ENCODE results near the gene SEPTIN2.
"Not testable (repeated sequence)": the region's sequence is repeated elsewhere in the genome, so short reads cannot be mapped to it uniquely, and the experiment has no call there.

SEPTIN2 gene

DNA sequence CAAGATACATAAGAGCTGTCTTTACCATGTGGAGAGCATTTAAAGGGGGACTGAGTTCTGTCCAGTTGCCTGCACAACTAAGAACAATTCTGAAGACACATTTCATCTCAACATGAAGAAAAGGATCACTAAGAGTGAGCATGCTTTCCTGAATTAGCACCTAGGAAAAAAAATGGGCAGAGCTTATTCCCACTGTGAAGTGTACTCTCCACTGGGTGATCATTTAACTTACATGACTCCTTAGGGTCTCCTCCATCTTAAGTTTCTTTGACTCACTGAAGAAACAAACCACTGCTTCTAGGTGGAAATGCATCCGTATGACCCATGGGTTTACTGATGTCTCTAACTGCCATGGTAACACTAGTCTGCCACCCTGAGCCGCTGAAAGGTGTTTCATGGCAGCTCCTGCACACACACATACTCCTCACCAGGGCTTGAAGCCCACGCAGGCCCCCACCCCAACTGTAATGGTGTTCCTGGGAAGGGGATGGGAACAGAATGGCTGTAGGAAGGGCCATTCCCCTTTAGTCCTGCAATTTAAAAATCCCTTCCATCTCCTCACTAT lies 27.3 kb upstream of the SEPTIN2 start:
- DNase-seq (ENCODE audit: low spot score) = no peak

DNA sequence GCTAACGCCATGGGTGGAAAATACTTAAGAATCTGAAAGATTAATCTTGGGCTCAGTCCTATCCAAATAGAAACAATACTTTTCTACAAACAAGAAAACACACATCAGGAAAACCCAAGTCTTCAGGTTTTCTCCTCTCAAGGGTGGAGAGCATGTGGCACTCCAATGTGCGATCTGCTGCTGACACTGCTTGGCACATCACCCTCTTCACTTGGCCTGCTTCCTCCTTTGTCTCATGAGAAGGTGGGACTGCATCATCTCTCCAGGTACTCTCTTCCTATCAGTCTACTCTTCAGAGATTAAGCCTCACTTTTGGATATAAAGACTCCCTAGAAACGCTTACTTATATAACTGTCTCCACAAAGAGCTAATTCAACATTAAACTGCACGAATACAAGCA lies 26.7 kb upstream of the SEPTIN2 start:
- DNase-seq (ENCODE audit: low spot score) = no peak

DNA sequence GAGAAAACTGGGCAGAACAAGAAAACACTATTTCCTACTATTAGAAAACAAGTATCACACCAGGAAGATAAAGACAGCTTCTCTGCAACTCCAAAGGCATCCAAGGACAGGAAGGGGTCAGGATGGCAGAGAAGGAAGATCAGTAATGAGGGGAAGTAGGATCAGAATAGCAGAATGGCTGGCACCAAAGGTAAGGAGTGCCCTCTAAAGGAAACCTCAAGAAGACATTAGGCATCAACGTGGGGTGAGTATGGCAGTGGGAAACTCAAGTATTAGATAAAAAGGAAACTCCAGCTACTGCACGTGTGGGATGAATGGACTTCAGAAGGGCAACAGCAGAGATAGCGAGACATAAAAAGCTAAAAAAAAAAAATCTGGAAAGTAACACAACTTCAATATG lies 26.1 kb upstream of the SEPTIN2 start:
- no peak for DNase-seq (ENCODE audit: low spot score)

DNA sequence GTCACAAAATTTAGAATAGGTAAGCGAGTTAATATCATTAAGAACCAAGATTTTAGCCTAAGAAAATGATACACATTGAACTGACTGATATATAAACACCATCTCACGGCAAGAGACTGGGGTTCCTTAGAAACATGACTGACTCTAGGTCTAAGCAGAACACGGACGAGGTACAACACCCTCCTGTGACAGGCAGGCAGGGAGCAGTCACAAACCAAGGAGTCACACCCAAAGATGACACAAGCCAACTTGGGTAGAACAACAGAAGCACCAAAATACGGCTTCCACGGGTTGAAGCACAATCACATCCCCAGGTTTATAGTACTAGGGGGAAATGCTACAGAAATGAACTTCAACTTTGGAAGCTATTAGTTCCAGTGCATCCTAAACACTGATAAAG lies 24.6 kb upstream of the SEPTIN2 start:
- DNase-seq (ENCODE audit: low spot score) = no peak

DNA sequence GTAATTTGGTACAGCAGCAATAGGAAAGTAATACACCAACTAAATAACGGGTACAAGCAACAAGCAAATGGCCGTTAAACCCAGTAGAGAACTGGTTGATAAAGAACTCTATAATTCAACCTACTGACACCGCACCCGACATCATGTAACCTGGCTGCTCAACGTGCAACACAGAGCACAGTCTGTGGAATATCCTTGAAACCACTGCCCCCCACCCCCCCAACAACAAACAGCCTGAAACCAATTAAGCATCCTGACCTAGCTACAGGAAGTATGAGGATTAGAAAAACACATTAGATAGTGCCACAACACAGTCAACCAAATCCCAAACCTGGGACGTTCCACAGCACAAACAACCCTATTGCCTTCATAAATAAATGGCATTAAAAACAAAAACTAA lies 23.7 kb upstream of the SEPTIN2 start:
- no peak for DNase-seq (ENCODE audit: low spot score)

DNA sequence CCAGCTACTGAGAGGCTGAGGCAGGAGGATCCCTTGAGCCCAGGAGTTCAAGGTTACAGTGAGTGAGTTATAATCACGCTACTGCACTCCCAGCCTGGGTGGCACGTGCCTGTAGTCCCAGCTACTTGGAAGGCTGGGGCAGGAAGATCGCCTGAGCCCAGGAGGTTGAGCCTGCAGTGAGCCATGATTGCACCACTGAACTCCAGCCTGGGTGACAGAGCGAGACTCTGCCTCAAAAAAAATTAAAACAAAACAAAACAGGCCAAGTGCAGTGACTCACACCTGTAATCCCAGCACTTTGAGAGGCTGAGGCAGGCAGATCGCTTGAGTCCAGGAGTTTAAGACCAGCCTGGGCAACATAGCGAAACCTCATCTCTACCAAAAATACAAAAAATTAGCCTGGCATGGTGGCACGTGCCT lies 22.3 kb upstream of the SEPTIN2 start:
- not testable (repeated sequence) for DNase-seq (ENCODE audit: low spot score)

DNA sequence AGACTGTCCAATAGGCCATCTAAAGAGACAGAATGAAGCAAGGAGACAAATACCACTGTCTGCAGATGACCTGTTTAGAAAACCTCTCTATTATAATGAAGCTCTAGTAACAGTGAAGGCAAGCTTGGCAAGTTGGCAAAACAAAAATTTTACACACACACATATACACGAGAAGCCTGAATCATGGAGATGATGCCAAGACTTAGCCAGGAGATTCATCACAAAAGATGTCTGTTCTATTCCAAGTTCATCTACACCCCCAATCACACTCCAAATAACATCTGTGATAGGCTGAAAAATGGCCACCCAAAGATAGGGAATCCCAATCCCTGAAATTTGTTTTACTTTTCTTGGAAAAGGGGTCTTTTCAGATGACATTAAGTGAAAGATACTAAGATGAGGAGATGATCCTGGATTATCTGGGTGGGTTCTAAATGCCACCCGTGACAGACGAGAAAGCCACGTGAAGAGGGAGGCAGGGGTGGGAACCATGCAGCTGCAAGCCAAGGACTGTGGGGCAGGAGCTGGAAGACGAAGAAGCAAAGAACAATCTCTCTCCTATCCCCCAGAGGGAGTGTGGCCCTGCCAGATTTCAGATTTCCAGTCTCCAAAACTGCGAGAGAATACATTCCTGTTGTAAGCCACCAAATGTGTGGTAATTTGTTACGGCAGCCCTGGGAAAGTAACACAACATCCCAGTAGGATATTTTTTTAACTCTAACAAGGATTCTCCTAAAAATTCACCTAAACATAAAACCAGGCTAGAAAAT lies 20.2 kb upstream of the SEPTIN2 start:
- DNase-seq (ENCODE audit: low spot score) = no peak

DNA sequence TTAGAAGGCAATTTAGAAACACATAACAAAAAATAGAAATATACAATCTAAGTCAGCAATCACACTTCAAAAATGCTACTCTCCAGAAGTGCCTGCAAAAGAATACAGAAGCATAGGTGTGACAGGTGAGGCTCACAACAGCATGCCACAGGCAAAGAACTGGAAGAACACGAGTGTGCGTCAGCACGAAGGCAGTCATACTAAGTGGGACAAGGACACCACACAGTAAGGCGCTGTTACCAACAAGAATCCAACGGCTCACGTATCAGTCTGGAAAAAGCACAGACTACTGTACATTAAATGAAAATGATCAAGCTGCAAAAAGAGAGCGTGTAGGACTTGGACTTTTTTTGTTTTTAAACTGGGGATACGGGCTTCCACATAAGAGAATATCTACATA lies 19.0 kb upstream of the SEPTIN2 start:
- DNase-seq (ENCODE audit: low spot score) = no peak

DNA sequence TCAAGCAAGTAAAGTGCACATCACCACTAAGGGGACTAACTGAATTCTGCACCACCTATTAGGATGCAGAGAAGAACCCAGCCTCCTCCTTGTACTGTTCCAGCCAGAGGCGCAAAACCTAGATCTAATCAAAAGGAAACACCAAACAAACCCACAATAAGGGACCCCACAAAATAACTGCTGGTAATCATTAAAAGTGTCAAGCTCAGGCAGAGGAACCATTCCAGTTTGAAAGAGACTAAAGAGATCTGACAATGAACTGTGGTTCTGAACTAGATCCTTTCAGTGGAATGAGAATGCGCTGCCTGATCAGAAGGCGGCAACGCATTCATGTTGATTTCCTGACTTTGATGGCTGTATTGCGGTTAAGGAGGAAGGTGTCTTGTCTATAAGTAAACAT lies 17.1 kb upstream of the SEPTIN2 start:
- no peak for DNase-seq (ENCODE audit: low spot score)

DNA sequence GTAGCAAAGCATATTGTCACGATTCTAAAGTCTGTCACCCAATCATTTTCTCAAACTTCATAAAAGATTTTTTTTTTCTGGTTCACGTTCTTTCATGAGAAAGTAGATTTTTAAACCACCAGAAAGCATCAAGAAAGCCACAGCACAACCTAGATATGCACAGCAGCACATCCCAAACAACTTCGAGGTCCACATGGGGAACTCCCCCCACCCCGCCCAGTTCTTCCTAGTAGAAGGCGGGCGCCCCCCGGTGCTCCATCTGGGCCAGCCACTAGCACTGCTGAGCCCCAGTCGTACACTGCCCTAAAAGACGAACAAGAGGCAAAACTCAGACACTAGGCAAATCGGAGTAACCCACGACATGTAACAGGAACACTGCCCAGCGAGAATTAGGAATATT lies 15.7 kb upstream of the SEPTIN2 start:
- DNase-seq (ENCODE audit: low spot score) = no peak

DNA sequence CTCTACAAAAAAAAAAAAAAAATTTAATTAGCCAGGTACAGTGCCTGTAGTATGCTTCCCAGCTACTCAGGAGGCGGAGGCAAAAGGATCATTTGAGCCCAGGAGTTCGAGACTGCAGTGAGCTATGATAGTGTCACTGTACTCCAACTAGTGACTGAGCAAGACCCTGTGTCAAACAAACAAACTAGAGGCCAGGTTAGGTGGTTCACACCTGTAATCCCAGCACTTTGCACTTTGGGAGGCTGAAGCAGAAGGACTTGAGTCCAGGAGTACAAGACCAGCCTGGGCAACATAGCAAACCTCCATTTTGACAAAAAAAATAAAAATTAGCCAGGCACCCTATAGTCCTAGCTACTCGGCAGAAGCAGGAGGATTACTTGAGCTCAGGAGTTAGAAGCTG lies 13.6 kb upstream of the SEPTIN2 start:
- DNase-seq (ENCODE audit: low spot score) = no peak

DNA sequence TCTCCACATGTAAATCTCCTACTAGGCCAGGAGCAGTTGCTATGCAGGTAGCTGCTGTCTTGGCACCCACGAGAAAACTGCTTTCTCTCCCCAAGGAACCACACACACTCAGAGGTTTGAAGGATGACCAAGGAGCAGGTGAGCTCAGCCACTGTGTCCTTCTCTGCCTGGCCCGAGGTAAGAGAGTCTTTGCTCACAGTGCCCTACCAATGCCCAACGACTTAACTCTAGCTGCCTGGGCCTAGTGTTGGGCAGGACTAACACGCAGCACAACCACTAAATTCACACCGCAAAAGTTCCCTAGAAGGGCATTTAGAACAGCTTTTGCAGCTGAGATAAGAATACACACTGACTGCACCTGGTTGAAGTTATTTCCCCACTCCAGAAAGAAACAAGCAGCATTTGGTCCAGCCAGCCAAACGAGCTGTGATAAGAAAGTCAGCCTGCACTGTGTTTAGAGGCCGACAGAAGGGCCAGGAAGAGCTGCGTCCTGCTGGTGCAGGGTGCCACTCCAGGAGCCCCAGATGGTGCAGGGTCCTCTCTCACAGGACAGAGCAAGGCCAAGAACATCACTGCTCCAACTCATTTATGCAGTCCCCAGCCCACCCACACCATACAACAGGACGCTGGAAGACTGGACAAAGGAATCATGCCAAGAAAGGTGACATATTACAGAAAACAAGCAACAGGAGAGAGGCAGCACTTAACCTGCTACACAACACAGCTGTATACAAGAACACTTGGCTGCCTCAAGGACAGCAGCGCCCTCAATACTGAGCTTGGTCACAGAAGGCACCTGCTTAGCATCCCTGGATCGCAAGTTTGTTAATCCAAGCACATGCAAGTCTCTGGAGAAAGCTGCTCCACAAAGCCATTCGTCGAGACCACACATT lies 12.7 kb upstream of the SEPTIN2 start:
- no peak for DNase-seq (ENCODE audit: low spot score)

DNA sequence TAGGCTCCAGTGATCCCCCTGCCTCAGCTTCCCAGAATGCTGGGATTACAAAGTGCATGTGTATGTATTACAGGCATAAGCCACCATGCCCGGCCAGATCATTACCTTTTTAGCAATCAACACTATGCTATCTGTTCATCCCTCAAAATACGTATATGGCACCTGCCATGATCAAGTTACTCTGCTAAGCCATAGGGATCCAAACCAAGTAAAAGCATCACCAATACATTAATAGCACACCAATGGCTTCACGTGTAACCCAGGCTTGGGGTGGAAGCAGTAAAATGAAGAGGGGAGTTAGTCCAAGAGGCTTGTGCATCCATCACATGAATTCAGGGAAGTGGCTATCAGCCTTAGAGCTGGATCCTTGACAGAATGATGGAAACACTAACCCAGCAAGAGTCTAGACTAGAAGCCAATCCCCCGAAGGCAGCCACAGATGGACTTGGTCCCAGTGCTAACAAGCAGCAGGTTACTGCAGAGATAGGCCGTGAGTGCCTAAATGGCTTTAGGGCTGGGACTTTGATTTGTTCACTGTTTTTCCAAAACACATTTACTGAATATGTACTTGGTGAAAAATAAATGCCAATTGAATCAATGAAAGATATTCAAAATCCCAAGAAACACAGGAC lies 11.6 kb upstream of the SEPTIN2 start:
- no peak for DNase-seq (ENCODE audit: low spot score)

DNA sequence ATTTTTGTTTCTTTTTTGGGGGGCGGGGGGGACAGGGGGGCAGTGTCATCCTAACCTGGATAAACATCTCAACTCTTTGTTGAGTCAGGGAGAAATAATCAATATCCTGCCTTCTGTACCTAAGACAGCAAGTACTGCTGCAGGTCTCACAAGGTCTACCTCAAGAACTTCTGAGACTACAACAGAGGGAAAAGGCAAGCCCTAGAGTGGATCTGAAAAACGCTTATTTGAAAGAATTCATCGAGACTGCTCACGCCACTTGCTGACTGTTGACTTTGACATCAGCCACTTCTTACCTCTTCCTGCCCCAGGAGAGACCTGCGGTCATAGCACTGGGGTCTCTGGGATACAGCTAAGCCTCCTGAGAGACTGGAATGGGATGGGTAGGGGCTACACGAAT lies 8.7 kb upstream of the SEPTIN2 start:
- DNase-seq (ENCODE audit: low spot score) = no peak

DNA sequence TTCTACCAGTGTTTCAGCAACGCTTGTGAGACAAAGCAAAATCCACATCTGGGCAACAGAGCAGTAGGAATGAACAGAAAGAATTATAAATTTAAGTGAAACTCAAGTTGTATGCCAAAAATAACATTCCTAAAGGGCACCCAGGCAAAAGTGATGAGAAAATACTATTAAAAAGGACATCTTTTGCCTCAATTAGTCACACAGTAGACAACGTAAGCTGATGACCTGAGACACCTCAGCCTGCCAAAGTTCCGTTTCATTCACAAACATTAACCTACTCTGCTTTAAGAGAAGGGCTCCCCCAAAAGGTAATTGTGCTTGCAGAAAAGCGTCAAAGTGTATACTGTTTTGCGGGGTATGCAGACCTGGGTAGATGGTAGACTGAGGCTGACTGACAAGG lies 7.5 kb upstream of the SEPTIN2 start:
- DNase-seq (ENCODE audit: low spot score) = no peak

DNA sequence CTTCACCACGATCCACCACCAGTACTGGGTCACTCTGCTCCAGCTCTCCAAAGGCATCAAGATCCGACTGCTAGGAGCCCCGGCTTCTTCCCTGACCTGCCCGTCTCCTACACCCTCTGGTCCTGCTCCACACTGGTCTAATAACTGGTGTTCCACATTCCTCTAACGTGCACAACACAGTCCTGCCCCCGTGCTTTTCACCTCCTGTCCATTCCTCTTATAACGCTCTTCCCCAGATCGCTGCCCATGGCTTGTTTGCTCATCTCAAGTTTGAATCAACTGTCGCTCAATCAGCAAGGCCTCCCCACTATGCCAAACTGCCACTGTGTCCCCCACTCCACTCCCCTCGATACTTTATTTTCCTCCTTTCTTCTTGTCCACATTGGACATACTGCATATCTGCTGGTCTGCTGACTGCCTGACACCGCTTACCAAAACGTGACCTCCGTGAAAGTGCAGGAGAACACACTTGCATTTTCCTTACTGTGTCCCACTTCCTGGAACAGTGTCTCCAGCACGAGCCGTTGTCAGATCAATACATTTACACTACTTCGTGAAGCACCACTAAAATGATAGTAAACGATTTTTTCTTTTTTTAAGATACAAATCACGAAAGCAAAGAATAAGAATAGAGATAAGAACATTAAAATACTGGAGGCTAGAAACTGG lies 6.8 kb upstream of the SEPTIN2 start:
- no peak for DNase-seq (ENCODE audit: low spot score)

DNA sequence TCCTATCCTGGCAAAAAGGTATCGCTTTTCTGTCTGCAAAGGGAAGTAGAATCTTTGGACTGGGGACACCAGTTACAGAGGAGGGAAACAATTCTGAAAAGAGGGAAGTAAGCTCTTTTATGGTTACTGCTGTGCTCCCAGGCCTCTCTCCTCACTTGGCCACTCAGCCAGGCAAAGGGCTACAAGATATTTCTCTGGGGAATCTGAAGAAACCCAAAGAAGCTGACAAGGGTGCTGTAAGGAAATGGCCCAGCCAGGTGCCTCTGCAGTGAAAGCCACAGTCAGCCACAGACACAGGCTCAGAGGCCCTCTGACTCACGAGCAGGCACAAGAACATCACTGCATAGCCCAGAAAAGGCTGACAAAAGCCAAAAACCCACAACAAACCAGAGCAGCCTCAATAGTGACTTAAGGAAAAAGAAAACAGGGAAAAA lies 6.0 kb upstream of the SEPTIN2 start:
- DNase-seq (ENCODE audit: low spot score) = peak; percentile 11

DNA sequence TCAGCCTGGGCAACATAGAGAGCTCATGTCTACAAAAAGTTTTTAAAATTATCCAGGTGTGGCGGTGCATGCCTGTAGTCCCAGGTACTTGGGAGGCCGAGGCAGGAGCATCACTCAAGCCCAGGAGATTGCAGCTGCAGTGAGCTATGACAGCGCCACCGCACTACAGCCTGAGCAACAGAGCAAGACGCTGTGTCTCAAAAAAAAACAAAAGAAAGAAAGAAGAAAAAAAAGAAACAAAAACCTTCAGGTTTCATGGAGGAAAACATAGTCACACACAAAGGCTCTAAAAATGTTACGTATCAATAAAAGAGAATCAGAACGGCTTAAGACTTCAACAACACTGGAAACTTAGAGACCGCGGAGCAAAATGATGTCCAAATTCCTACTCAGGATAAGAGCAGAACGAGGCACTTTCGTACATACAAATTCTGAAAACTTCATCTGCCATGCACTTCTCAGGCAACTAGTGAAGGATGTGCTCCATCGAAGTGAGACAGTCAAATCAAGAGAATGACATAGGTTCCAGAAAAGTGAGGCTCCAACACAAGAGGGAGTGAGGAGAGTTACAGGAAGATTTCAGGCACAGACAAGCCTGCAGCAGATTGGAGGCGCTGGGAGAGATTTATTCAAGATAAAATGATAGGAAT lies 4.7 kb upstream of the SEPTIN2 start:
- DNase-seq (ENCODE audit: low spot score) = no peak

DNA sequence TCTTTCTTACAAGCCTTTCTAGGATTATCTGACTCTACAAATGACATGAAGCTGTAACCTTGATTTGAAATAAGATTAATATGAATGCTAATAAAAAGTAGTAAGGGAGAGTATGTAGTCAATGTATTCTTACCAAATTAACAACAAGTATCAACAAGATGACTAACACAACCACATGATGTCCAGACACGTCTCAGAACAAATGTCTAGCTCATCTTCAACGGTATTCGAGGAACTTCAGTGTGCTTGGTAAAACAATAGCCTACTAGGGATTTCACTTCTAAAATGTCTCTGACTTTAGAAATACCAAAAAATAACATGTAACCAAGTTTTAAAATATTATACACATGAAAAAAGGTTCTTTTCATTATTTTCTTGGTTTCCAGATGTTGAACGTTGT lies 3.6 kb upstream of the SEPTIN2 start:
- DNase-seq (ENCODE audit: low spot score) = no peak

DNA sequence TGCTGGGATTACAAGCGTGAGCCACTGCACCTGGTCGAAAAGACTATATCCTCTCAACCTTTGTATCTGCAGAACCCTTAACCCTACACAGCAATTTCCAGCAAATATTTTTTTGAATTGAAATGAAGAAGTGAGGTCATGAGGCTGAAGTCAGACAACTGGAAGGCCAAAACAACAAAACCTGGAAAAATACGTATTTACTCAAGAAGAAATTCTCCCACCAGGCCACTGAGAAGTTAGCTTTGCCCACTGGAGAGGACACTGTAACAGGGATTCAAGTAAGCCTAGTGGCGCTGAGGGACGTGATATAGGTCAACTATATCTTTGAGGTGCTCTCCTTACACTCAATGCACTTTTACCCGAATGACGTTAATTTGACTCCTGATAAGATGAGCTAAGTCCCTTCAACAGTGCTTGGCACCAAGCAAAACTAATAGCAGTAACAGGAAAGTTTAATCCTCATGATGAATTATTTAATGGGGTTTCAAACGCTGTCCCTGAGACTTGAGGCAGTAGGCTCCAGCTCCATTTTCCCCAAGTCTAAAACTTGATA lies 2.1 kb upstream of the SEPTIN2 start:
- DNase-seq (ENCODE audit: low spot score) = no peak
